Ectodermal cell (in vitro differentiated cells): ENCODE data around the gene REEP2. TPM values are rescaled to one million over a fixed set of nuclear protein-coding genes. Genes with fewer than 3 reads are reported as not detected.
"Not testable (repeated sequence)": the region's sequence is repeated elsewhere in the genome, so short reads cannot be mapped to it uniquely, and the experiment has no call there.

Source experiments
- H3K27ac ChIP-seq: 2 replicates; pipeline ENCODE4 v1.7.0; 2013; ENCODE audit warnings: mild to moderate bottlenecking, low read depth, low read length; ENCODE audit not compliant: insufficient read depth, poor library complexity, severe bottlenecking
- H3K27me3 ChIP-seq: 2 replicates; pipeline ENCODE4 v1.7.0; 2013; ENCODE audit warnings: mild to moderate bottlenecking, low read length; ENCODE audit not compliant: insufficient read depth, control insufficient read depth, poor library complexity, severe bottlenecking
- H3K36me3 ChIP-seq: one replicate; pipeline ENCODE4 v1.7.0; 2013; ENCODE audit warnings: low read length; ENCODE audit not compliant: control insufficient read depth, insufficient read depth
- H3K4me1 ChIP-seq: one replicate; pipeline ENCODE4 v1.7.0; 2013; ENCODE audit warnings: low read length; ENCODE audit not compliant: control insufficient read depth, insufficient read depth
- H3K4me3 ChIP-seq: 2 replicates; pipeline ENCODE4 v1.7.0; 2013; ENCODE audit warnings: low read depth, low read length, control low read depth; ENCODE audit not compliant: insufficient read depth
- H3K9me3 ChIP-seq: 2 replicates; pipeline ENCODE4 v1.7.0; 2013; ENCODE audit warnings: mild to moderate bottlenecking, low read length, moderate library complexity; ENCODE audit not compliant: control insufficient read depth
- WGBS, 2 experiments: methylation state at CpG; one replicate each; pipeline ENCODE4 v1.1.7; 2013; ENCODE audit warnings: missing lambda C conversion rate in 2 of 2; 5-methylcytosine and 5-hydroxymethylcytosine counted together
- polyA plus RNA-seq, 4 experiments: library from polyadenylated mRNA; stranded (reverse); fragments of 50-300 nt; gene quantifications; one replicate each; pipeline ENCODE4 v1.2.3, GENCODE V29; 2013

REEP2 gene
- polyA plus RNA-seq (2013, experiment 1 of 4): 82.5 TPM
- polyA plus RNA-seq (2013, experiment 2 of 4): 87.1 TPM
- polyA plus RNA-seq (2013, experiment 3 of 4): 72.6 TPM
- 70.1 TPM for polyA plus RNA-seq (2013, experiment 4 of 4)

GRCh38 chr5:138438724-138439476 is at the start of gene REEP2:
TSS of gene REEP2 (plus strand) at chr5:138439057. CDS start at chr5:138439209, 152 bp downstream.
- Histone ChIP-seq H3K27me3 (no peaks in the 10 kb centered on the region), H3K4me3 (peak within 1 kb of the TSS; percentile 86), H3K4me1 (peaks cover 28% of the 10 kb centered on the region), H3K36me3 (peaks cover 20% of the 10 kb centered on the region), H3K27ac (peak within 1 kb of the TSS; percentile 85), H3K9me3 (no peaks in the 10 kb centered on the region)
- WGBS, 2 experiments: 0 to 1% methylated on average over 65 of the region's 65 CpGs

- no peak overlapping the region for H3K4me3 ChIP-seq
- WGBS, 2 experiments: no CpG with 5 or more reads among the region's 3 CpGs
- H3K27ac ChIP-seq: no peak overlapping the region
- H3K36me3 ChIP-seq: peaks cover 41% of the 10 kb centered on the region
- H3K4me1 ChIP-seq: peaks cover 14% of the 10 kb centered on the region
- no peaks in the 10 kb centered on the region for H3K27me3 ChIP-seq
- no peaks in the 10 kb centered on the region for H3K9me3 ChIP-seq
These were observed 49.5 kb upstream of the REEP2 start for GRCh38 chr5:138389332-138389731.

- not testable (repeated sequence) for H3K27ac ChIP-seq, H3K9me3 ChIP-seq, H3K27me3 ChIP-seq, H3K4me3 ChIP-seq
- 91 to 97% methylated on average over 10 of the region's 10 CpGs for WGBS, 2 experiments
- H3K36me3 ChIP-seq: peaks cover 41% of the 10 kb centered on the region
- peaks cover 14% of the 10 kb centered on the region for H3K4me1 ChIP-seq
These were observed 48.9 kb upstream of the REEP2 start for GRCh38 chr5:138389911-138390310.

- WGBS, 2 experiments: 75 to 86% methylated on average over 9 of the region's 9 CpGs
- H3K27ac ChIP-seq: peak overlapping the region; percentile 32
- H3K36me3 ChIP-seq: peaks cover 33% of the 10 kb centered on the region
- H3K27me3 ChIP-seq: no peaks in the 10 kb centered on the region
- no peaks in the 10 kb centered on the region for H3K9me3 ChIP-seq
- no peak overlapping the region for H3K4me3 ChIP-seq
- H3K4me1 ChIP-seq: peaks cover 14% of the 10 kb centered on the region
These were observed 46.9 kb upstream of the REEP2 start for GRCh38 chr5:138391859-138392386.

DNA sequence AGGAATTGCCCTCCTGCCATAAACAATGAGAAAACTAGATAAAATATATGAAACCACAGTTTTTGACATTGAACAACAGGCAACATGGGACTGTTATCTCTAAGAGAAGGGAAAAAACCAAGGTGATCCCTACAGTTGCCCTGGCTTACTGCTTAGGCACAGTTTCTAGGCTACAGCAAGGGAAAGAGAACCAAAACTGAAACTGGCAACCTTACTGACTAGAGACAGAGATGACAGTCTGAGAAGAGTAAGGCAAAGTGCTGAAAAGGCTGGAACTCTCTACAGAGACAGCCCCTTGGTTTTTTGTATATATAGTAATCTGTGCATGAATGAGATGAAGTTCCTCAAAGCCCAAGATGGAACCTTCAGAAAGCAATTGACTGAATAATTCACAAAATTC is 36.2 kb upstream of the REEP2 start:
- no peaks in the 10 kb centered on the region for H3K27me3 ChIP-seq
- H3K36me3 ChIP-seq: peaks cover 44% of the 10 kb centered on the region
- no peaks in the 10 kb centered on the region for H3K9me3 ChIP-seq
- no peaks in the 10 kb centered on the region for H3K4me1 ChIP-seq
- H3K27ac ChIP-seq: no peak overlapping the region
- no peak overlapping the region for H3K4me3 ChIP-seq

GRCh38 chr5:138408023-138408422 is 30.8 kb upstream of the REEP2 start:
- Histone ChIP-seq H3K9me3 (no peaks in the 10 kb centered on the region), H3K36me3 (peaks cover 27% of the 10 kb centered on the region), H3K27me3 (no peaks in the 10 kb centered on the region), H3K27ac (no peak overlapping the region), H3K4me3 (no peak overlapping the region), H3K4me1 (no peaks in the 10 kb centered on the region)
- WGBS, 2 experiments: 94 to 95% methylated on average over 5 of the region's 5 CpGs

- not testable (repeated sequence) for H3K4me1 ChIP-seq, H3K27me3 ChIP-seq, H3K9me3 ChIP-seq, H3K27ac ChIP-seq, H3K4me3 ChIP-seq
- WGBS, 2 experiments: 86 to 91% methylated on average over 12 to 13 of the region's 14 CpGs
- H3K36me3 ChIP-seq: peaks cover 41% of the 10 kb centered on the region
These were observed 27.7 kb upstream of the REEP2 start for GRCh38 chr5:138410996-138411640.

- Histone ChIP-seq H3K4me1 (no peaks in the 10 kb centered on the region), H3K27me3 (no peaks in the 10 kb centered on the region), H3K9me3 (no peaks in the 10 kb centered on the region), H3K27ac (no peak overlapping the region), H3K4me3 (no peak overlapping the region), H3K36me3 (peaks cover 71% of the 10 kb centered on the region)
- 94 to 97% methylated on average over 1 to 2 of the region's 2 CpGs for WGBS, 2 experiments
These were observed 20.4 kb upstream of the REEP2 start for GRCh38 chr5:138418444-138418843.

GRCh38 chr5:138425079-138425478 is 13.8 kb upstream of the REEP2 start:
- Histone ChIP-seq H3K4me1 (no peaks in the 10 kb centered on the region), H3K36me3 (peaks cover 69% of the 10 kb centered on the region), H3K27ac (no peak overlapping the region), H3K9me3 (no peaks in the 10 kb centered on the region), H3K4me3 (no peak overlapping the region), H3K27me3 (no peaks in the 10 kb centered on the region)
- 89 to 94% methylated on average over 1 of the region's 1 CpG for WGBS, 2 experiments

DNA sequence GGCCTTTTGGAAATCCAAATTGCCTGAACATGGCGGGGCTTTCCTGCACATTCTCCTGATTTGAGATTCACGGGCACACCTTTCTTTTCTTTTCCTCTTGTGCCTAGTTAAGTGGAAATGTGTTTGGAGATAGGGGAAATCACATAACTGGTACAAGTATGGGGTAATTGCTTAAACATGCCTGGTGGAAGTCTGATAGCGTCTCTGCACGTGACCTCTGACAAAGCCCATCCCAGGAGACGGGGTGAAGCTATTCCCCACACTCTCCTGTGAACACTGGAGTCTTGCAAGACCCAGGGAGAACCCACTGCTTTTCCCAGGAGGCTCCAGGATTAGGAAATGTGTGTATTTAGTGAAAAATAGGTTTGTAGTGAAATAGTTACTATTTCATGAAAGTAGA is 2.9 kb upstream of the REEP2 start:
- Histone ChIP-seq H3K36me3 (peaks cover 43% of the 10 kb centered on the region), H3K4me1 (peaks cover 27% of the 10 kb centered on the region), H3K27ac (no peak overlapping the region), H3K27me3 (no peaks in the 10 kb centered on the region), H3K4me3 (no peak overlapping the region), H3K9me3 (no peaks in the 10 kb centered on the region)
- 94 to 95% methylated on average over 5 of the region's 5 CpGs for WGBS, 2 experiments
